Karpas-422 (cell line): Measurements from ENCODE around the gene ST7. TPM values are rescaled to one million over a fixed set of nuclear protein-coding genes. Genes with fewer than 3 reads are reported as not detected.
A peak's percentile ranks its signal among the peaks of the same experiment; 100 is the strongest.

Experiments used
- DNase-seq: peaks from one replicate; pipeline ENCODE4 v3.0.0-alpha.2; 2015
- H2AFZ ChIP-seq: fragments of 200-600 bp; sonication (generic); 2 replicates; pipeline ENCODE4 v1.6.1; 2014; ENCODE audit warnings: antibody characterized with exemption, low read length, mixed read lengths
- H3K27ac ChIP-seq: fragments of 200-600 bp; sonication (generic); 2 replicates; pipeline ENCODE4 v1.5.1; 2014; ENCODE audit warnings: mild to moderate bottlenecking, low read length, moderate library complexity
- H3K27me3 ChIP-seq: fragments of 200-600 bp; sonication (generic); 2 replicates; pipeline ENCODE4 v1.6.1; 2014; ENCODE audit warnings: low read length, mixed read lengths
- H3K36me3 ChIP-seq: fragments of 200-600 bp; sonication (generic); 2 replicates; pipeline ENCODE4 v1.6.1; 2014; ENCODE audit warnings: low read length, mixed read lengths; ENCODE audit not compliant: insufficient read depth
- H3K4me1 ChIP-seq: fragments of 200-600 bp; sonication (generic); 2 replicates; pipeline ENCODE4 v1.6.1; 2014; ENCODE audit warnings: mild to moderate bottlenecking, low read length, mixed read lengths
- H3K4me2 ChIP-seq: fragments of 200-600 bp; sonication (generic); 2 replicates; pipeline ENCODE4 v1.6.1; 2014; ENCODE audit warnings: low read length, low read depth, mild to moderate bottlenecking; ENCODE audit not compliant: poor library complexity, severe bottlenecking
- H3K4me3 ChIP-seq: fragments of 200-600 bp; sonication (generic); 2 replicates; pipeline ENCODE4 v1.5.1; 2014; ENCODE audit warnings: mild to moderate bottlenecking, antibody characterized with exemption, low read length, mixed read lengths
- H3K79me2 ChIP-seq: fragments of 200-600 bp; sonication (generic); 2 replicates; pipeline ENCODE4 v1.6.1; 2014; ENCODE audit warnings: mild to moderate bottlenecking, low read length, mixed read lengths
- H3K9ac ChIP-seq: fragments of 200-600 bp; sonication (generic); 2 replicates; pipeline ENCODE4 v1.6.0; 2014; ENCODE audit warnings: low read length
- H3K9me2 ChIP-seq: fragments of 200-600 bp; sonication (generic), shearing (Covaris generic); replicated peaks from 2 replicates; pipeline ENCODE4 v1.6.0; 2014; ENCODE audit warnings: mild to moderate bottlenecking, low read length, moderate library complexity; ENCODE audit not compliant: insufficient read depth
- H3K9me3 ChIP-seq: fragments of 300-700, 200-600 bp; sonication (generic); 2 replicates; pipeline ENCODE4 v1.6.1; 2014; ENCODE audit warnings: low read length, mixed read lengths
- H4K20me1 ChIP-seq: fragments of 200-600 bp; sonication (generic); 2 replicates; pipeline ENCODE4 v1.6.1; 2014; ENCODE audit warnings: mild to moderate bottlenecking, antibody characterized with exemption, low read length, low read depth; ENCODE audit not compliant: insufficient read depth
- total RNA-seq: library from RNA; depleted of rRNA; stranded (reverse); fragments of >200 nt; shearing (Covaris generic); gene quantifications from 2 replicates; pipeline ENCODE4 v1.2.3, GENCODE V29; 2014; ENCODE audit warnings: low replicate concordance; rRNA removed

The ST7 gene
- total RNA-seq = 2.8 and 4.6 TPM in 2 replicates

GRCh38 chr7:116953372-116953905 is at the start of gene ST7:
ST7 (plus strand) TSS chr7:116953501; CDS start chr7:116953541, 40 bp downstream.
- no peaks in the 10 kb centered on the region for H3K79me2 ChIP-seq
- peaks cover 11% of the 10 kb centered on the region for H3K4me1 ChIP-seq
- no peaks in the 10 kb centered on the region for H3K36me3 ChIP-seq
- peak within 1 kb of the TSS; percentile 77 for H3K4me3 ChIP-seq
- H3K27me3 ChIP-seq = no peaks in the 10 kb centered on the region
- no peaks in the 10 kb centered on the region for H3K9me3 ChIP-seq
- peak; percentile 74 for DNase-seq
- H3K27ac ChIP-seq = no peak within 1 kb of the TSS
- H3K4me2 ChIP-seq = peak within 1 kb of the TSS; percentile 94
- peak within 1 kb of the TSS; percentile 83 for H3K9ac ChIP-seq
- no peaks in the 10 kb centered on the region for H4K20me1 ChIP-seq
- no peaks in the 10 kb centered on the region for H3K9me2 ChIP-seq
- H2AFZ ChIP-seq = peak within 1 kb of the TSS; percentile 99

GRCh38 chr7:116906391-116906790 is 46.9 kb upstream of the ST7 start:
- Histone ChIP-seq H3K27ac (no peak overlapping the region), H3K27me3 (no peaks in the 10 kb centered on the region), H4K20me1 (no peaks in the 10 kb centered on the region), H3K79me2 (peaks cover 43% of the 10 kb centered on the region), H3K36me3 (peaks cover 66% of the 10 kb centered on the region), H3K4me3 (no peak overlapping the region), H3K4me1 (no peaks in the 10 kb centered on the region), H3K9me3 (no peaks in the 10 kb centered on the region), H3K4me2 (no peak overlapping the region), H3K9ac (no peak overlapping the region), H2AFZ (no peak overlapping the region), H3K9me2 (no peaks in the 10 kb centered on the region)
- DNase-seq = no peak

GRCh38 chr7:116910383-116910782 is 42.9 kb upstream of the ST7 start:
- Histone ChIP-seq H2AFZ (no peak overlapping the region), H3K27me3 (no peaks in the 10 kb centered on the region), H3K27ac (no peak overlapping the region), H3K4me3 (no peak overlapping the region), H4K20me1 (no peaks in the 10 kb centered on the region), H3K9ac (no peak overlapping the region), H3K4me2 (no peak overlapping the region), H3K4me1 (no peaks in the 10 kb centered on the region), H3K9me3 (no peaks in the 10 kb centered on the region), H3K36me3 (peaks cover 75% of the 10 kb centered on the region), H3K9me2 (no peaks in the 10 kb centered on the region), H3K79me2 (peaks cover 20% of the 10 kb centered on the region)
- DNase-seq = no peak

- Histone ChIP-seq H3K27me3 (no peaks in the 10 kb centered on the region), H3K9me2 (no peaks in the 10 kb centered on the region), H3K4me1 (no peaks in the 10 kb centered on the region), H4K20me1 (no peaks in the 10 kb centered on the region), H2AFZ (no peak overlapping the region), H3K4me3 (no peak overlapping the region), H3K79me2 (peaks cover 6% of the 10 kb centered on the region; the same call in 1 of the 2 replicates), H3K4me2 (no peak overlapping the region), H3K36me3 (peaks cover 68% of the 10 kb centered on the region), H3K9ac (no peak overlapping the region), H3K9me3 (no peaks in the 10 kb centered on the region), H3K27ac (no peak overlapping the region)
- no peak for DNase-seq
Observed at GRCh38 chr7:116911801-116912200, 41.5 kb upstream of the ST7 start.

GRCh38 chr7:116912269-116912909 is 40.9 kb upstream of the ST7 start:
- no peaks in the 10 kb centered on the region for H3K27me3 ChIP-seq
- DNase-seq = no peak
- no peak overlapping the region for H2AFZ ChIP-seq
- no peak overlapping the region for H3K9ac ChIP-seq
- no peak overlapping the region for H3K4me3 ChIP-seq
- H3K9me3 ChIP-seq = no peaks in the 10 kb centered on the region
- H3K4me2 ChIP-seq = no peak overlapping the region
- H3K4me1 ChIP-seq = no peaks in the 10 kb centered on the region
- H3K36me3 ChIP-seq = peaks cover 68% of the 10 kb centered on the region
- H4K20me1 ChIP-seq = no peaks in the 10 kb centered on the region
- H3K27ac ChIP-seq = no peak overlapping the region
- no peaks in the 10 kb centered on the region for H3K9me2 ChIP-seq
- peaks cover 3% of the 10 kb centered on the region; the same call in 1 of the 2 replicates for H3K79me2 ChIP-seq

- Histone ChIP-seq H3K36me3 (peaks cover 36% of the 10 kb centered on the region), H3K4me2 (no peak overlapping the region), H3K79me2 (no peaks in the 10 kb centered on the region), H3K9ac (no peak overlapping the region), H3K27ac (no peak overlapping the region), H3K27me3 (no peaks in the 10 kb centered on the region), H3K4me1 (no peaks in the 10 kb centered on the region), H4K20me1 (no peaks in the 10 kb centered on the region), H3K9me3 (no peaks in the 10 kb centered on the region), H3K4me3 (no peak overlapping the region), H2AFZ (no peak overlapping the region), H3K9me2 (no peaks in the 10 kb centered on the region)
- DNase-seq = no peak
Observed at GRCh38 chr7:116918704-116919103, 34.6 kb upstream of the ST7 start.

GRCh38 chr7:116920359-116920758 is 32.9 kb upstream of the ST7 start:
- Histone ChIP-seq H3K79me2 (no peaks in the 10 kb centered on the region), H3K27me3 (no peaks in the 10 kb centered on the region), H3K36me3 (peaks cover 29% of the 10 kb centered on the region), H3K9me3 (no peaks in the 10 kb centered on the region), H2AFZ (no peak overlapping the region), H3K4me3 (no peak overlapping the region), H4K20me1 (no peaks in the 10 kb centered on the region), H3K4me1 (no peaks in the 10 kb centered on the region), H3K4me2 (no peak overlapping the region), H3K9ac (no peak overlapping the region), H3K9me2 (no peaks in the 10 kb centered on the region), H3K27ac (no peak overlapping the region)
- no peak for DNase-seq

GRCh38 chr7:116922545-116922944 is 30.8 kb upstream of the ST7 start:
- Histone ChIP-seq H3K79me2 (no peaks in the 10 kb centered on the region), H3K4me1 (no peaks in the 10 kb centered on the region), H3K36me3 (peaks cover 17% of the 10 kb centered on the region), H3K9ac (no peak overlapping the region), H3K27ac (no peak overlapping the region), H4K20me1 (no peaks in the 10 kb centered on the region), H3K9me3 (no peaks in the 10 kb centered on the region), H3K9me2 (no peaks in the 10 kb centered on the region), H3K4me2 (no peak overlapping the region), H3K27me3 (no peaks in the 10 kb centered on the region), H2AFZ (no peak overlapping the region), H3K4me3 (no peak overlapping the region)
- DNase-seq = no peak
